K562 (cell line): ENCODE results near the gene IL4R. TPM values are rescaled to one million over a fixed set of nuclear protein-coding genes. Genes with fewer than 3 reads are reported as not detected.

Experiments
- CEBPB ChIP-seq: fragments of 450-650 bp; IDR thresholded peaks from 2 replicates; pipeline ENCODE4 v1.6.1; 2016; ENCODE audit warnings: missing genetic modification characterization, missing compliant biosample characterization
- EGR1 ChIP-seq: fragments of 450-650 bp; conservative IDR thresholded peaks from 2 replicates; pipeline ENCODE4 v1.6.1; 2017; ENCODE audit warnings: mild to moderate bottlenecking
- polyA plus RNA-seq, 8 experiments: library from polyadenylated mRNA; depleted of rRNA in 4 of 8; stranded (reverse) in 5 of 8; unstranded in 3 of 8; fragments of >200 nt; fragmentation: Nextera tagmentation in 2 of 8; fragmentation: Illumina TruSeq in 1 of 8; extraction: Ambion mirVana in 2 of 8; extraction: Trizol in 1 of 8; gene quantifications; 2 replicates each; pipeline versions ENCODE4 v1.2.1 to v1.2.3, GENCODE V29; 2011 to 2014; ENCODE audit warnings: inconsistent platforms in 1 of 8, missing spikeins in 1 of 8
- total RNA-seq, 7 experiments: library from RNA; depleted of rRNA in 6 of 7; stranded (reverse); fragments of >200 nt in 6 of 7; fragmentation: Illumina TruSeq in 2 of 7; extraction: Trizol in 2 of 7; gene quantifications; 2 replicates each; pipeline versions ENCODE4 v1.2.1 to v1.2.3, GENCODE V29; 2011 to 2021; ENCODE audit warnings: low replicate concordance in 1 of 7
- TF ChIP-seq, protein P1 (sequence below), 2 experiments: fragments of 450-650 bp; formaldehyde crosslinking in 1 of 2; IDR thresholded peaks; 2 replicates each; pipeline versions ENCODE4 v1.4.0 to v1.6.1; 2014 to 2020; ENCODE audit warnings: mild to moderate bottlenecking in 2 of 2, borderline replicate concordance in 1 of 2, low read depth in 1 of 2
- TF ChIP-seq, protein P2 (sequence below), 3 experiments: fragments of 200-800 bp in 1 of 3; sonication (Bioruptor generic) in 1 of 3; sonication (generic) in 1 of 3; formaldehyde crosslinking in 1 of 3; IDR thresholded peaks; 2 replicates each; pipeline versions ENCODE4 v1.6.1 to v1.8.0; 2016 to 2022; ENCODE audit warnings: mild to moderate bottlenecking in 2 of 3, missing compliant biosample characterization in 2 of 3, missing genetic modification characterization in 2 of 3, missing genetic modification reagents in 1 of 3

IL4R gene
- total and polyA plus RNA-seq, 9 of the 15 experiments (the other 6 are each of a cell fraction or from before 2014, with no cell fraction given) = 0.17 to 5.8 (median 3.3) TPM

- TF ChIP-seq, protein P1, sequence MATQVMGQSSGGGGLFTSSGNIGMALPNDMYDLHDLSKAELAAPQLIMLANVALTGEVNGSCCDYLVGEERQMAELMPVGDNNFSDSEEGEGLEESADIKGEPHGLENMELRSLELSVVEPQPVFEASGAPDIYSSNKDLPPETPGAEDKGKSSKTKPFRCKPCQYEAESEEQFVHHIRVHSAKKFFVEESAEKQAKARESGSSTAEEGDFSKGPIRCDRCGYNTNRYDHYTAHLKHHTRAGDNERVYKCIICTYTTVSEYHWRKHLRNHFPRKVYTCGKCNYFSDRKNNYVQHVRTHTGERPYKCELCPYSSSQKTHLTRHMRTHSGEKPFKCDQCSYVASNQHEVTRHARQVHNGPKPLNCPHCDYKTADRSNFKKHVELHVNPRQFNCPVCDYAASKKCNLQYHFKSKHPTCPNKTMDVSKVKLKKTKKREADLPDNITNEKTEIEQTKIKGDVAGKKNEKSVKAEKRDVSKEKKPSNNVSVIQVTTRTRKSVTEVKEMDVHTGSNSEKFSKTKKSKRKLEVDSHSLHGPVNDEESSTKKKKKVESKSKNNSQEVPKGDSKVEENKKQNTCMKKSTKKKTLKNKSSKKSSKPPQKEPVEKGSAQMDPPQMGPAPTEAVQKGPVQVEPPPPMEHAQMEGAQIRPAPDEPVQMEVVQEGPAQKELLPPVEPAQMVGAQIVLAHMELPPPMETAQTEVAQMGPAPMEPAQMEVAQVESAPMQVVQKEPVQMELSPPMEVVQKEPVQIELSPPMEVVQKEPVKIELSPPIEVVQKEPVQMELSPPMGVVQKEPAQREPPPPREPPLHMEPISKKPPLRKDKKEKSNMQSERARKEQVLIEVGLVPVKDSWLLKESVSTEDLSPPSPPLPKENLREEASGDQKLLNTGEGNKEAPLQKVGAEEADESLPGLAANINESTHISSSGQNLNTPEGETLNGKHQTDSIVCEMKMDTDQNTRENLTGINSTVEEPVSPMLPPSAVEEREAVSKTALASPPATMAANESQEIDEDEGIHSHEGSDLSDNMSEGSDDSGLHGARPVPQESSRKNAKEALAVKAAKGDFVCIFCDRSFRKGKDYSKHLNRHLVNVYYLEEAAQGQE (IDR thresholded peaks at IDR 0.05; ENCODE audit: borderline replicate concordance) = no peak
- TF ChIP-seq, protein P1 (CRISPR knock-in tag; IDR thresholded peaks at IDR 0.05; ENCODE audit: low read depth) = no peak
- TF ChIP-seq EGR1 (no peak), CEBPB (no peak)
- TF ChIP-seq, protein P2, sequence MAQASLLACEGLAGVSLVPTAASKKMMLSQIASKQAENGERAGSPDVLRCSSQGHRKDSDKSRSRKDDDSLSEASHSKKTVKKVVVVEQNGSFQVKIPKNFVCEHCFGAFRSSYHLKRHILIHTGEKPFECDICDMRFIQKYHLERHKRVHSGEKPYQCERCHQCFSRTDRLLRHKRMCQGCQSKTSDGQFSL (CRISPR knock-in tag; IDR thresholded peaks at IDR 0.05) = no peak
- TF ChIP-seq, protein P2 (tag; IDR thresholded peaks at IDR 0.05) = no peak
- TF ChIP-seq, all 486 proteins: peak for 0
Measured at GRCh38 chr16:27334838-27335237, 21.1 kb downstream of the IL4R start (continued).
